22Rv1 (cell line): ENCODE results near the gene NEUROG1.

Experiments
- CTCF ChIP-seq: fragments of 450-650 bp; IDR thresholded peaks from 2 replicates; pipeline ENCODE4 v1.5.1; 2017; ENCODE audit warnings: mild to moderate bottlenecking
- ZFX ChIP-seq: fragments of 450-650 bp; IDR thresholded peaks from 2 replicates; pipeline ENCODE4 v1.6.1; 2017; ENCODE audit warnings: antibody characterized with exemption, borderline replicate concordance

GRCh38 chr5:135514116-135514515, 21.6 kb downstream of the NEUROG1 start:
- TF ChIP-seq CTCF (no peak), ZFX (no peak)
